GM18505 (cell line): ENCODE results near the gene TPTE2.
"Not testable (repeated sequence)": the region's sequence is repeated elsewhere in the genome, so short reads cannot be mapped to it uniquely, and the experiment has no call there.

Experiments
- ATAC-seq: cut with Tn5 transposase; IDR thresholded peaks from one replicate; pipeline ENCODE4 v1.9.1; 2021; ENCODE audit not compliant: unreplicated experiment
- POLR2A ChIP-seq: IDR thresholded peaks from 4 replicates; pipeline ENCODE4 v1.6.1; 2011; ENCODE audit warnings: borderline replicate concordance; ENCODE audit not compliant: insufficient read depth, insufficient read length; ENCODE audit errors: extremely low read depth

TPTE2 gene

DNA sequence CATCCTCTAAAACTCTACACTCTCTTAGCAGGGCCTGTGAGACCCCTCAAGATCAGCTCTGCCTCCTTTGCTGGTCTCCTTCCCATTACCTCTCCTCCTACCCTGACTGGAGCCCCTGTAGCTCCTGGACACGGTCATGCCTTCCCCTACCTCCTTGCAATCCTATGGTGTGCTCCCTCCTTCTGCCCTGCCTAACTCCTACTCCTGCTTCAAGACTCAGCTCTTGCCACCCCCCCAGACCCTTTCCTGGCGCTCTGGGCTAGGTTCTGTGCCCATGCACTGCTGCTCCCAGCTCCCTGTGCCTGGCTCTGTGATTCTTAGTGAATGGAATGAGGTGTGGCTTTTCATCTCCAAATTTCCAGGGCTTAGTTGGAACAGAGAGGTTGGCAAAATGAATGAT, 28.0 kb upstream of the TPTE2 start:
- no peak for ATAC-seq
- no peak for TF ChIP-seq POLR2A

GRCh38 chr13:19587635-19588300, 26.4 kb upstream of the TPTE2 start:
- TF ChIP-seq POLR2A = no peak
- peak; percentile 63 for ATAC-seq

DNA sequence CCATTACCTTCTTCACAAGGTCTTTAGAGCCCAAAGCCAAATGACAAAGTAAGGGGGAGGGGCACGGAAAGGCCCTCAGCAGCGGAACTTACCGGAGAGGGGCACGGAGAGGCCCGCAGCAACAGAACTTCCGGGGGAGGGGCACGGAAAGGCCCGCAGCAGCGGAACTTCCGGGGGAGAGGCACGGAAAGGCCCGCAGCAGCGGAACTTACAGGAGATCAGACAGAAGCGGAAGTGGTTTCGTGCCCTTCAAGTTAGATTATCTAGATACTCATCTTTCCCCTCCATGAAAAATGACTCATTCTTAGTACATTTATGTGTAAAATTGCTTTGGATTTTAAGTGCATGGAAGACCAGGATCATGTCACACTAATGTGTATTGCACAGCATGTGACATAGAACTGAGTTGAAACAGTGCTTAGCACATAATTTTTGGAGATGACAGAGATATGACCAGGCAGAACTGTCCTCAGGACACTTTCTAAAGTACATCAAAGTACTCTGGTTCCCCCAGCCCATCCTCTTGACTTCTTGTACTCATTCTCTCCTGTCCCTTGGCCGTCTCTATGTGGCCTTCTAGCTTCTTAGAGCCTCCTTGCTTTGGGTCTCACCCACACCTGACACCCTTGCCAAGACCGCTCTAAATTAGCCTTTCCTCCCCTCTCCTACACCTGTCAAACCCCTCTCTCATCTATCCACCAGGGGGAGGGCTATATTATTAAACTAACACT, 25.7 kb upstream of the TPTE2 start:
- peak; percentile 55 for TF ChIP-seq POLR2A

GRCh38 chr13:19581675-19582074, 20.3 kb upstream of the TPTE2 start:
- no peak for TF ChIP-seq POLR2A
- ATAC-seq = no peak

More for the DNA sequence above, 25.7 kb upstream of the TPTE2 start:
- ATAC-seq = peak; percentile 88

GRCh38 chr13:19575230-19575629, 13.9 kb upstream of the TPTE2 start:
- no peak for ATAC-seq
- no peak for TF ChIP-seq POLR2A

- no peak for ATAC-seq
- no peak for TF ChIP-seq POLR2A
Observed at GRCh38 chr13:19573120-19573716, 11.9 kb upstream of the TPTE2 start.

DNA sequence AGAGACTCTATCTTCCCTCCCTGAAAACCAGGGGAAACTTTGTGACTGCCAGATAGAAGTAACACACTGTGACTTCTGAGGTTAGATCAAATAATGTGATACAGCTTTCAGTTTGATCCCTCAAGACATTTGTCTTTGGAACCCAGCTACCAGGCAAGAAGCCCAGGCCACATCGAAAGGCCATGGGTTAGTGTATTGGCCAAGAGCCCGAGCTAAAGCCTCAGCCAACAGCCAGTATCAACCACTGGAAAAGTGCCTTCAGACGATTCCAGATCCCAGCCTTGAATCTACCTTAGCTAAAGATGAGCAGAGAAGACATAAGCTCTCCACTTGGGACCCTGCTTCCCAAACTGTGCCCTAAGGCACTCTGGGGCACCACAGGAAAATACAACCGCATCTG, 10.9 kb upstream of the TPTE2 start:
- ATAC-seq = no peak
- TF ChIP-seq POLR2A = no peak

DNA sequence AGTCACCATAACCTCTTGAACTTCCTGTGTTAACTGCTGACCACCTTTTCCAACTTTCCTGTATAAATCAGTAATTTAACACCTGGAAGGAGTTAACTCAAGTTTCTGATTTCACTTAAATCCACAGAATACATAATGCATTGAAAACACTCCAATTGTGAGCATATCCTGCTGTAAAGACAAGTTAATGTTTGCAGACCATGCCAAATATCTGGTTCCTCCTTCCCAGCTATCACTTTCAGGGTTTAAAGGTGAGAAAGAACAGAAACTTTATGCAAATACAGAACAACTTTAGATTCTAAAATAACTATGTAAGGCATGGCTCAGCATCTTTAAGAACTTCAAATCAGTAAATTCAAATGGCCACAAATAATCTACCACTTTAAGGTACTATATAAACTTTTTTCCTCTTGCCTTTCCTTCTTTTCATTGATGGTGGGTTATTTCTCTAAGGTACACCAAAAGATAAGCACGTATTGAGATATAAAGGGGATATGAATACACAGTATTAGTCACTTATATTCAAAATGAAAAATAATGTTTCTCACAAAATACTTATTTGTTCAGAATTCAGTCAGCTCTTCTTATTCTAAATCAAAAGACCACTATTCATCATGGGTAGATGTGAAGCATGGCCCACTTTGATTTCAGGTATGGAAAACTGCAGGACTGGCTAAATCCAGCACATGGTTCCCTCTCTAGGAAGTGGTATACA, 6.6 kb upstream of the TPTE2 start:
- peak; percentile 80 for ATAC-seq
- TF ChIP-seq POLR2A = peak; percentile 15

DNA sequence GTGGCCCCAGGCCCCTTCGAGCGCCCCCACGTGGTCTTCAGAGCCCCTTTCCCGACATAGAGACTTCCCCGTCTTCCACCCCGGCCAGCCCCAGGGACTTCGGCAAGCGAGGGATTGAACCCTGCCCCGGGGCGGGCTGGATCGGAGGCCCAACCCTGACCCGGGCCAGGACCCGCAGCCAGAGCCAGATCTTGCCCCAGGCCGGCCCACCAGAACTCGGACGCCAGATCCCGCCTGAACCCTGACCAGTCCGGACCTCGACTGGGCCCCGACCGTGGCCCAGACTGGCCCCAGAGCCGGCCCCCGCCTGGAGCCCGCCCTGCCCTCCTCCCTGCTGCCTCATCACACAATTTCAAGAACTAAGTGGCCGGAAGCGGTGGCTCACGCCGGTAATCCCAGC, 253 bp upstream of the TPTE2 start:
- TF ChIP-seq POLR2A = no peak
- no peak for ATAC-seq

DNA sequence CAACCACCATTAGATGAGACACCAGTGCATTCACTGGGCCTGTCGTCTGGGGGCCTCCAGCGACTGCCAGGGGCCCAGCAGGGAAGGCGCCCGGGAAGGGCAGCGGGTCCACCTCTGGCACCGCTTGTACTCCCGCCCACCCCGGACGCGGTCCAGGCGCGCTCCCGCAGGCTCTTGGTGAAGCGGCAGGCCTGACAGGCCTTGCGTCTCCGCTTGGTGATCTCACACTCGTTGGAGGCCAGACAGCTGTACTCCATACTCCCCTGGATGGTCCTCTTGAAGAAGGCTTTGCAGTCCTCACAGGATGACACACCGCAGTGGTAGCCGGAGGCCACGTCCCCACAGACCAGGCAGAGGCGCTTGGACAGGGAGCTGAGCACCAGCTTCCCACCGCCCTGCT, 660 bp downstream of the TPTE2 start:
- ATAC-seq = not testable (repeated sequence)

DNA sequence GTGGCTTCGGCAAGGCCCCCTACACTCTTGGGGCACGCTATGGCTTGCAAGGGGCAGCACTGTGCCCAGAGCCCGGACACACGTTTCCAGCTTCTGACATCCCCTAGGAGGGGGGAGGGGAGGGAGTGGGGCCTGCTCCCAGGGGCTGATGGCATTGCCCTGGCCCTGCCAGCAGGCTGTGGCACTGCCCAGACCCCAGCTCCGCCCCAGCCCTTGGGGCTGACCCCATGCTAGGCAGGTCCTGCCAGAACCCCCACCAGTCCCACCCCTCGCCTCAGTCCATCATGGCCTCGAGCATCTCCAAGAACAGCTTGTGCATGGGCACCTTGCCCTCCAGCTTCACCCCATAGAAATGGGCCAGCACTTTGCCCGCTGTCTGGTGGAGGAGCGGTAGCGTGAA, 1.6 kb downstream of the TPTE2 start:
- not testable (repeated sequence) for ATAC-seq

DNA sequence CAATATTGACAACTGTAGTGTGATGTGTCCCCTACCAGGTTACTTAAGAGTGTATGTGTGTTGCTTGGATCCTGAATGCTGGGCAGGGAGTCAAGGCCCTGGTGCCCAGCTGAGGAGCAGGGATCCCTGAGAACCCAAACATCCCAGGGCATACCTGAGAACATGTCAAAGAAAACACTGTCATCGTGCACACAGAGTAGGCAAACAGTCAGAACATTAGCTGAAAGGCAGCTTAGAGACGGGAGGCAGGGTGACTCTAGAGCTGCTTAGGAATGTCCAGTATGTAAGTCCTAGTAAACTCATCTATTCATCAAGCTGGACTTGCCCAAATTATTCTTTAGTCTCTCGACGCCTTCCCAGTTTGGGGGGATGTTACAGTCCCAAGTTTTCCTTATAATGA, 4.0 kb downstream of the TPTE2 start:
- ATAC-seq = not testable (repeated sequence)

GRCh38 chr13:19549245-19549644, 12.1 kb downstream of the TPTE2 start:
- not testable (repeated sequence) for ATAC-seq

GRCh38 chr13:19525634-19526033, 35.7 kb downstream of the TPTE2 start:
- ATAC-seq = not testable (repeated sequence)

DNA sequence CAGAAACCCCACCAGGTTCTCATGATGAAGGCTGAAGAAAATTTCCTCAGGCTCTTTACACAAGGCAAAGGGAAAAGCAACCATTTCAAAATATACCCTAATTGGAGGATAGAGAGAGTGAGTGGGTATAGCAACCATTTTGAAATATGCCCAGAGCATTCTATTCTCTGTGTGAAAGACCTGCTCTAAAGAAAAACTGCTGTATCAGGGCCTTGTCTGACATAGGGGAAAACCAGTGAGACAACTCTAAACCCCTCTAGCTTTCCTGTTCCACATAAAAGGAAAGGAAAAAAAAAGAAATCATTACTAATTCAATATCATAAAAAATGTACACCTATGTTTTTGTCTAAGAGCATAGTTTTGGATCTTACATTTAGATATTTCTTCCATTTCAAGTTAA, 42.3 kb downstream of the TPTE2 start:
- ATAC-seq = no peak
- no peak for TF ChIP-seq POLR2A

- ATAC-seq = not testable (repeated sequence)
Observed at GRCh38 chr13:19507623-19508022, 53.7 kb downstream of the TPTE2 start.

- ATAC-seq = not testable (repeated sequence)
Observed at GRCh38 chr13:19460126-19460525, 101.2 kb downstream of the TPTE2 start.

DNA sequence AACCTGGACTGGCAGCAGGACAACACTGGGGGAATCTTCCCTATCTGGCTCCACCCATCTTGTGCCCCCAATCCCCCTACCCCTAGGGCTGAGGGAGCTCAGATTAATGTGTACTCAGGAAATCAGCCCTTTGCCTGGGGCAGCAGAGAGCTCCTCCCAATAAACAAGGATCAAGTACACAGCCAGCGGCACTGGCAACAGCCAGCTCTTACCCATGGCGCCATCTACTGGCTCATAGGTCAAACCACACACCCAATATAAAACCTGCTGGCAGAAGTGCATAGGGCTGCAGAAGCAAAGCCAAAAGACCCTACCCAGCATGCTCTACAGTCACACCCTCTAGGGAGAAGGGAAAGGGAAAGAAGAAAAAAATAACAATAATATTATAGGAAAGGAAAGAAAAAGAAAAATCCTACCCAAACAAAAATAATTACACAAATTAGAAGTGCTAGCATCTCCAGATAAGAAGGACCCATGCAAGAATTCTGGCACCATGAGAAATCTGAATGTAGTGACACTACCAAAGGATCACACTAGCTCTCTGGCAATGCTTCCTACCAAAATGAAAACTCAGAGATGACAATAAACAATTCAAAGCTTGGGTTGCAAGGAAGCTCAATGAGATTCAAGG, 122.2 kb downstream of the TPTE2 start:
- not testable (repeated sequence) for ATAC-seq

DNA sequence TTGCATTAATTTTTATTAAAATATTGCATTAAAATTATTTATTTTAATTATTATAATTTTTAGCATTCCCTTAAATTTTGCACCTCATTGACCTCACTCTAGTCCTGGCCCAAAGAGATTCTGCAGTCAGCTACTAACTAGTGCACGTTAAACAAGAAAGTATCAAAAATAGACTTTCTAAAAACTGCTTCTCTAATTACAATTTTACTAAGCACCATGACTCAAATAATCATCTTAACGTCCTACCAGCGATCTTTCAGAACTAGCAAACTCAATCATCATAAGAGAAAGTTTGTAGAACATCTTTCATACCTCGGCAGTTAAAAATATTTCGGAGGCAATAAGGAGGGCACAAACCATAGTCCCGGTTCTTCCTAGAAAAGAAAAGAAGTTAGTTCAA, 123.6 kb downstream of the TPTE2 start:
- ATAC-seq = not testable (repeated sequence)

GRCh38 chr13:19422236-19422635, 139.1 kb downstream of the TPTE2 start:
- not testable (repeated sequence) for ATAC-seq
